ENCODE data around the gene NFYC. TPM values are rescaled to one million over a fixed set of nuclear protein-coding genes. Genes with fewer than 3 reads are reported as not detected.
A peak's percentile ranks its signal among the peaks of the same experiment; 100 is the strongest.

Gene NFYC
- total RNA-seq, 1 experiment from 2014 or later = 63.3 TPM

GRCh38 chr1:40709100-40709801, 17.7 kb downstream of the NFYC start (continued):
- TF ChIP-seq YY1 (IDR thresholded peaks at IDR 0.05; ENCODE audit: extremely low read depth, insufficient replicate concordance, low read depth, low read length) (no peak), CTCF (IDR thresholded peaks at IDR 0.05 in 2 of 3, conservative IDR thresholded peaks at IDR 0.05 in 1 of 3; ENCODE audit: borderline replicate concordance in 1 of 3, insufficient read depth in 1 of 3, low read depth in 2 of 3, low read length in 2 of 3) (no peak), POLR2AphosphoS5 (IDR thresholded peaks at IDR 0.05; ENCODE audit: low read depth, low read length) (peak; percentile 42), SIN3A (IDR thresholded peaks at IDR 0.05; ENCODE audit: low read depth) (no peak), SRF (IDR thresholded peaks at IDR 0.05; ENCODE audit: low read depth) (peak; percentile 91), ZFX (IDR thresholded peaks at IDR 0.05) (no peak)

DNA sequence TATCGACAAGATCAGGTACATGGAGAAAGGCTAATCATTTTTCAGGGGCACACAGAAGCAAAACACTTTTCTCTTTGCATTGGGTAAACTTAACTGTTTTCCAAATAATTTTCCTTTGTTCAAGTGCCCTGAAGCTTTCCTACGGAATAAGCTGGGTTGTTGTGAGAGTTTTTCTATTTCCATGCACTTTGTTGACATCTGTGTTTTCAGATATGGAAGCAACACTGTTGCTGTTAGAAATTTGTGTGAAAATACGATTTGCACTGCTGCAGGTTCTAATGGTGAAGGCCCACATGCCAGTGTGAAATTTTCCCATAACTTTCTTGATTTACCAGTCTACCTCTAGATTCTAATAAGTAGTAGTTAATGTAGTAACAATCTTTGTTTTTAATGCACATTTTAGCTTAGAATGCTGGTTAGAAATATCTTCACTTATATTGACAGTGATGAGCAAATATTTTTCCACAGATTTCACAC, 18.3 kb downstream of the NFYC start:
- no peaks in the 10 kb centered on the region for H3K36me3 ChIP-seq (ENCODE audit: control insufficient read depth in 1 of 2, insufficient read depth in 2 of 2, low read length in 2 of 2)
- DNase-seq (ENCODE audit: low read depth, low spot score) = no peak
- no peaks in the 10 kb centered on the region for H3K9me3 ChIP-seq (ENCODE audit: control insufficient read depth in 1 of 2, insufficient read depth in 1 of 2, low read depth in 1 of 2, low read length in 2 of 2)
- peaks cover 93% of the 10 kb centered on the region for H3K79me2 ChIP-seq (ENCODE audit: insufficient read depth, low read length)
- intact Hi-C loops (cut with micrococcal nuclease) = no loop called here
- peak overlapping the region; percentile 60 for H3K9ac ChIP-seq (ENCODE audit: low read length)
- BruUV-seq (replicated peaks) = no TSS peak
- ChIA-PET POLR2A (interaction anchor here (0.6 kb wide), 1 partner anchor 621 kb away, joined by 3 read pairs; no protein-coding TSS in a partner anchor), RAD21 (ENCODE audit: low non-redundant PET in 1 of 2, low total read pairs in 2 of 2, uncharacterized antibody in 2 of 2, unreplicated experiment in 2 of 2) (no interaction called here), CTCF (no interaction called here)
- no peaks in the 10 kb centered on the region; the same call in 1 of the 2 replicates for H3K9me2 ChIP-seq (ENCODE audit: insufficient read depth)
- H4K20me1 ChIP-seq (ENCODE audit: insufficient read depth) = no peaks in the 10 kb centered on the region
- TF ChIP-seq EZH2phosphoT487 (IDR thresholded peaks at IDR 0.05; ENCODE audit: borderline replicate concordance) (no peak), ZFX (IDR thresholded peaks at IDR 0.05) (no peak), POLR2A (IDR thresholded peaks at IDR 0.05; ENCODE audit: borderline replicate concordance, extremely low read depth, insufficient read depth, insufficient read length) (no peak), EGR1 (IDR thresholded peaks at IDR 0.05; ENCODE audit: low read depth) (no peak), EZH2 (IDR thresholded peaks at IDR 0.05) (no peak), SIN3A (IDR thresholded peaks at IDR 0.05; ENCODE audit: low read depth) (no peak), ELF1 (IDR thresholded peaks at IDR 0.05; ENCODE audit: borderline replicate concordance, low read depth) (no peak), SP1 (IDR thresholded peaks at IDR 0.05; ENCODE audit: low read depth) (no peak), POLR2AphosphoS5 (IDR thresholded peaks at IDR 0.05; ENCODE audit: low read depth, low read length) (no peak), JUND (IDR thresholded peaks at IDR 0.05) (no peak), CBX3 (IDR thresholded peaks at IDR 0.05; ENCODE audit: low read depth) (no peak), ATF3 (IDR thresholded peaks at IDR 0.05) (no peak), TCF7L2 (IDR thresholded peaks at IDR 0.05; ENCODE audit: borderline replicate concordance, extremely low read depth, insufficient read depth, insufficient read length) (no peak), FOSL1 (IDR thresholded peaks at IDR 0.05; ENCODE audit: low read depth) (no peak), CTCF (IDR thresholded peaks at IDR 0.05 in 2 of 3, conservative IDR thresholded peaks at IDR 0.05 in 1 of 3; ENCODE audit: borderline replicate concordance in 1 of 3, insufficient read depth in 1 of 3, low read depth in 2 of 3, low read length in 2 of 3) (no peak)
- H2AFZ ChIP-seq (ENCODE audit: low read depth, low read length, poor library complexity, severe bottlenecking) = no peak overlapping the region
- no peak for ATAC-seq
- H3K27ac ChIP-seq (ENCODE audit: low read depth, low read length) = peak overlapping the region; percentile 58; the same call in 1 of the 2 replicates
- H3K27me3 ChIP-seq (ENCODE audit: insufficient read depth, low read length) = no peaks in the 10 kb centered on the region
- peak overlapping the region; percentile 75 for H3K4me2 ChIP-seq (ENCODE audit: low read length)
- H3K4me1 ChIP-seq (ENCODE audit: control insufficient read depth in 1 of 2, insufficient read depth in 2 of 2, low read length in 2 of 2) = peaks cover 35 to 51% of the 10 kb centered on the region in 2 experiments
- H3K4me3 ChIP-seq (replicated peaks in 1 of 2; ENCODE audit: low read depth in 1 of 2, low read length in 2 of 2) = peak overlapping the region; percentile 61 to 62
